ENCODE data around the gene PGAM2.
"Not testable (repeated sequence)": the region's sequence is repeated elsewhere in the genome, so short reads cannot be mapped to it uniquely, and the experiment has no call there.

Gene PGAM2

GRCh38 chr7:44018857-44019807 lies 46.2 kb downstream of the PGAM2 start:
- H3K36me3 ChIP-seq (ENCODE audit: control insufficient read depth in 2 of 2, insufficient read depth in 1 of 2, low read length in 2 of 2); H3K9me3 ChIP-seq (ENCODE audit: control insufficient read depth, insufficient read depth, low read depth, low read length); H3K4me1 ChIP-seq (ENCODE audit: control insufficient read depth, insufficient read depth, low read length): not testable (repeated sequence)
- peak overlapping the region; percentile 49; the same call in 1 of the 2 replicates for H3K27ac ChIP-seq (ENCODE audit: extremely low read depth, low read depth, low read length)
- CTCF ChIA-PET, result interaction anchor here (0.6 to 1.4 kb wide), 4 partner anchors 8 to 547 kb away, joined by 3 to 4 read pairs (median 4); no protein-coding TSS in a partner anchor
- POLR2A ChIA-PET, result interaction anchor here (0.6 to 1.3 kb wide), 4 partner anchors 43 to 1102 kb away, joined by 3 to 6 read pairs (median 3); no protein-coding TSS in a partner anchor
- H3K4me3 ChIP-seq (ENCODE audit: low read depth, low read length), result peak overlapping the region; percentile 77
- peak; percentile 88 for TF ChIP-seq ZNF561 (tag by site-specific recombination; IDR thresholded peaks at IDR 0.05; ENCODE audit: borderline replicate concordance)
- TF ChIP-seq, protein P1, sequence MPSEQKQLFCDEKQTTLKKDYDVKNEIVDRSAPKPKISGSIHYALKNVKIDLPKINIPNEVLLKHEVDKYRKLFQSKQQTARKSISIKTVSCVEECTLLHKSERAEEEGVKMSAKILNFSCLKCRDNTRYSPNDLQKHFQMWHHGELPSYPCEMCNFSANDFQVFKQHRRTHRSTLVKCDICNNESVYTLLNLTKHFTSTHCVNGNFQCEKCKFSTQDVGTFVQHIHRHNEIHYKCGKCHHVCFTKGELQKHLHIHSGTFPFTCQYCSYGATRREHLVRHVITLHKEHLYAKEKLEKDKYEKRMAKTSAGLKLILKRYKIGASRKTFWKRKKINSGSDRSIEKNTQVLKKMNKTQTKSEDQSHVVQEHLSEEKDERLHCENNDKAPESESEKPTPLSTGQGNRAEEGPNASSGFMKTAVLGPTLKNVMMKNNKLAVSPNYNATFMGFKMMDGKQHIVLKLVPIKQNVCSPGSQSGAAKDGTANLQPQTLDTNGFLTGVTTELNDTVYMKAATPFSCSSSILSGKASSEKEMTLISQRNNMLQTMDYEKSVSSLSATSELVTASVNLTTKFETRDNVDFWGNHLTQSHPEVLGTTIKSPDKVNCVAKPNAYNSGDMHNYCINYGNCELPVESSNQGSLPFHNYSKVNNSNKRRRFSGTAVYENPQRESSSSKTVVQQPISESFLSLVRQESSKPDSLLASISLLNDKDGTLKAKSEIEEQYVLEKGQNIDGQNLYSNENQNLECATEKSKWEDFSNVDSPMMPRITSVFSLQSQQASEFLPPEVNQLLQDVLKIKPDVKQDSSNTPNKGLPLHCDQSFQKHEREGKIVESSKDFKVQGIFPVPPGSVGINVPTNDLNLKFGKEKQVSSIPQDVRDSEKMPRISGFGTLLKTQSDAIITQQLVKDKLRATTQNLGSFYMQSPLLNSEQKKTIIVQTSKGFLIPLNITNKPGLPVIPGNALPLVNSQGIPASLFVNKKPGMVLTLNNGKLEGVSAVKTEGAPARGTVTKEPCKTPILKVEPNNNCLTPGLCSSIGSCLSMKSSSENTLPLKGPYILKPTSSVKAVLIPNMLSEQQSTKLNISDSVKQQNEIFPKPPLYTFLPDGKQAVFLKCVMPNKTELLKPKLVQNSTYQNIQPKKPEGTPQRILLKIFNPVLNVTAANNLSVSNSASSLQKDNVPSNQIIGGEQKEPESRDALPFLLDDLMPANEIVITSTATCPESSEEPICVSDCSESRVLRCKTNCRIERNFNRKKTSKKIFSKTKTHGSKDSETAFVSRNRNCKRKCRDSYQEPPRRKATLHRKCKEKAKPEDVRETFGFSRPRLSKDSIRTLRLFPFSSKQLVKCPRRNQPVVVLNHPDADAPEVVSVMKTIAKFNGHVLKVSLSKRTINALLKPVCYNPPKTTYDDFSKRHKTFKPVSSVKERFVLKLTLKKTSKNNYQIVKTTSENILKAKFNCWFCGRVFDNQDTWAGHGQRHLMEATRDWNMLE (tag by site-specific recombination; conservative IDR thresholded peaks at IDR 0.05; ENCODE audit: low read depth), result peak; percentile 87
- TF ChIP-seq ZNF76 (tag by site-specific recombination; IDR thresholded peaks at IDR 0.05; ENCODE audit: borderline replicate concordance, low read depth), result peak; percentile 48; the same call in 1 of the 2 replicates
- TF ChIP-seq ZBTB17 (tag by site-specific recombination; IDR thresholded peaks at IDR 0.05), result peak; percentile 78
- peak; percentile 81 for TF ChIP-seq SP7 (tag by site-specific recombination; IDR thresholded peaks at IDR 0.05)
- TF ChIP-seq ZNF24 (tag by site-specific recombination; IDR thresholded peaks at IDR 0.05), result 0 out of 2 replicates have a peak, but pooled peaks have one; percentile 58
- TF ChIP-seq ZFHX2 (tag by site-specific recombination; conservative IDR thresholded peaks at IDR 0.05), result peak; percentile 75
- peak; percentile 59; the same call in 1 of the 2 replicates for TF ChIP-seq ZNF423 (tag by site-specific recombination; IDR thresholded peaks at IDR 0.05)
- TF ChIP-seq GLIS1 (tag by site-specific recombination; IDR thresholded peaks at IDR 0.05), result peak; percentile 77
- peak; percentile 51 for TF ChIP-seq ZIC2 (tag by site-specific recombination; IDR thresholded peaks at IDR 0.05)
- peak; percentile 79 for TF ChIP-seq ZBTB8A (tag by site-specific recombination; IDR thresholded peaks at IDR 0.05)
- TF ChIP-seq, protein P2, sequence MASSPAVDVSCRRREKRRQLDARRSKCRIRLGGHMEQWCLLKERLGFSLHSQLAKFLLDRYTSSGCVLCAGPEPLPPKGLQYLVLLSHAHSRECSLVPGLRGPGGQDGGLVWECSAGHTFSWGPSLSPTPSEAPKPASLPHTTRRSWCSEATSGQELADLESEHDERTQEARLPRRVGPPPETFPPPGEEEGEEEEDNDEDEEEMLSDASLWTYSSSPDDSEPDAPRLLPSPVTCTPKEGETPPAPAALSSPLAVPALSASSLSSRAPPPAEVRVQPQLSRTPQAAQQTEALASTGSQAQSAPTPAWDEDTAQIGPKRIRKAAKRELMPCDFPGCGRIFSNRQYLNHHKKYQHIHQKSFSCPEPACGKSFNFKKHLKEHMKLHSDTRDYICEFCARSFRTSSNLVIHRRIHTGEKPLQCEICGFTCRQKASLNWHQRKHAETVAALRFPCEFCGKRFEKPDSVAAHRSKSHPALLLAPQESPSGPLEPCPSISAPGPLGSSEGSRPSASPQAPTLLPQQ (tag by site-specific recombination; IDR thresholded peaks at IDR 0.05), result 0 out of 2 replicates have a peak, but pooled peaks have one; percentile 38
- TF ChIP-seq, protein P3, sequence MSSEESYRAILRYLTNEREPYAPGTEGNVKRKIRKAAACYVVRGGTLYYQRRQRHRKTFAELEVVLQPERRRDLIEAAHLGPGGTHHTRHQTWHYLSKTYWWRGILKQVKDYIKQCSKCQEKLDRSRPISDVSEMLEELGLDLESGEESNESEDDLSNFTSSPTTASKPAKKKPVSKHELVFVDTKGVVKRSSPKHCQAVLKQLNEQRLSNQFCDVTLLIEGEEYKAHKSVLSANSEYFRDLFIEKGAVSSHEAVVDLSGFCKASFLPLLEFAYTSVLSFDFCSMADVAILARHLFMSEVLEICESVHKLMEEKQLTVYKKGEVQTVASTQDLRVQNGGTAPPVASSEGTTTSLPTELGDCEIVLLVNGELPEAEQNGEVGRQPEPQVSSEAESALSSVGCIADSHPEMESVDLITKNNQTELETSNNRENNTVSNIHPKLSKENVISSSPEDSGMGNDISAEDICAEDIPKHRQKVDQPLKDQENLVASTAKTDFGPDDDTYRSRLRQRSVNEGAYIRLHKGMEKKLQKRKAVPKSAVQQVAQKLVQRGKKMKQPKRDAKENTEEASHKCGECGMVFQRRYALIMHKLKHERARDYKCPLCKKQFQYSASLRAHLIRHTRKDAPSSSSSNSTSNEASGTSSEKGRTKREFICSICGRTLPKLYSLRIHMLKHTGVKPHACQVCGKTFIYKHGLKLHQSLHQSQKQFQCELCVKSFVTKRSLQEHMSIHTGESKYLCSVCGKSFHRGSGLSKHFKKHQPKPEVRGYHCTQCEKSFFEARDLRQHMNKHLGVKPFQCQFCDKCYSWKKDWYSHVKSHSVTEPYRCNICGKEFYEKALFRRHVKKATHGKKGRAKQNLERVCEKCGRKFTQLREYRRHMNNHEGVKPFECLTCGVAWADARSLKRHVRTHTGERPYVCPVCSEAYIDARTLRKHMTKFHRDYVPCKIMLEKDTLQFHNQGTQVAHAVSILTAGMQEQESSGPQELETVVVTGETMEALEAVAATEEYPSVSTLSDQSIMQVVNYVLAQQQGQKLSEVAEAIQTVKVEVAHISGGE (tag by site-specific recombination; conservative IDR thresholded peaks at IDR 0.05; ENCODE audit: low read depth), result peak; percentile 91
- TF ChIP-seq, protein P4, sequence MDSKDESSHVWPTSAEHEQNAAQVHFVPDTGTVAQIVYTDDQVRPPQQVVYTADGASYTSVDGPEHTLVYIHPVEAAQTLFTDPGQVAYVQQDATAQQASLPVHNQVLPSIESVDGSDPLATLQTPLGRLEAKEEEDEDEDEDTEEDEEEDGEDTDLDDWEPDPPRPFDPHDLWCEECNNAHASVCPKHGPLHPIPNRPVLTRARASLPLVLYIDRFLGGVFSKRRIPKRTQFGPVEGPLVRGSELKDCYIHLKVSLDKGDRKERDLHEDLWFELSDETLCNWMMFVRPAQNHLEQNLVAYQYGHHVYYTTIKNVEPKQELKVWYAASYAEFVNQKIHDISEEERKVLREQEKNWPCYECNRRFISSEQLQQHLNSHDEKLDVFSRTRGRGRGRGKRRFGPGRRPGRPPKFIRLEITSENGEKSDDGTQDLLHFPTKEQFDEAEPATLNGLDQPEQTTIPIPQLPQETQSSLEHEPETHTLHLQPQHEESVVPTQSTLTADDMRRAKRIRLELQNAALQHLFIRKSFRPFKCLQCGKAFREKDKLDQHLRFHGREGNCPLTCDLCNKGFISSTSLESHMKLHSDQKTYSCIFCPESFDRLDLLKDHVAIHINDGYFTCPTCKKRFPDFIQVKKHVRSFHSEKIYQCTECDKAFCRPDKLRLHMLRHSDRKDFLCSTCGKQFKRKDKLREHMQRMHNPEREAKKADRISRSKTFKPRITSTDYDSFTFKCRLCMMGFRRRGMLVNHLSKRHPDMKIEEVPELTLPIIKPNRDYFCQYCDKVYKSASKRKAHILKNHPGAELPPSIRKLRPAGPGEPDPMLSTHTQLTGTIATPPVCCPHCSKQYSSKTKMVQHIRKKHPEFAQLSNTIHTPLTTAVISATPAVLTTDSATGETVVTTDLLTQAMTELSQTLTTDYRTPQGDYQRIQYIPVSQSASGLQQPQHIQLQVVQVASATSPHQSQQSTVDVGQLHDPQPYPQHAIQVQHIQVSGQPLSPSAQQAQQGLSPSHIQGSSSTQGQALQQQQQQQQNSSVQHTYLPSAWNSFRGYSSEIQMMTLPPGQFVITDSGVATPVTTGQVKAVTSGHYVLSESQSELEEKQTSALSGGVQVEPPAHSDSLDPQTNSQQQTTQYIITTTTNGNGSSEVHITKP (tag by site-specific recombination; IDR thresholded peaks at IDR 0.05), result peak; percentile 36; the same call in 1 of the 2 replicates
- TF ChIP-seq ZNF391 (tag by site-specific recombination; IDR thresholded peaks at IDR 0.05; ENCODE audit: borderline replicate concordance, low read depth), result peak; percentile 83; the same call in 1 of the 2 replicates
- TF ChIP-seq ZNF394 (tag by site-specific recombination; IDR thresholded peaks at IDR 0.05; ENCODE audit: borderline replicate concordance), result peak; percentile 72; the same call in 1 of the 2 replicates
- peak; percentile 69 for TF ChIP-seq ZBTB21 (tag by site-specific recombination; IDR thresholded peaks at IDR 0.05)
- peak; percentile 97 for TF ChIP-seq ZNF501 (tag by site-specific recombination; IDR thresholded peaks at IDR 0.05)
- peak; percentile 68 for TF ChIP-seq ZNF600 (tag by site-specific recombination; IDR thresholded peaks at IDR 0.05)
- TF ChIP-seq KLF16 (tag by site-specific recombination; IDR thresholded peaks at IDR 0.05), result peak; percentile 63; the same call in 1 of the 2 replicates
- TF ChIP-seq YY2 (tag by site-specific recombination; IDR thresholded peaks at IDR 0.05), result peak; percentile 69; the same call in 1 of the 2 replicates
- peak; percentile 75 for TF ChIP-seq KLF8 (tag by site-specific recombination; IDR thresholded peaks at IDR 0.05)
